A673 (cell line): ENCODE measurements around the gene CSPG4.

Source experiments
- EZH2 ChIP-seq: fragments of 200-600 bp; sonication (generic); IDR thresholded peaks from 2 replicates; pipeline ENCODE4 v1.6.1; 2017; ENCODE audit warnings: borderline replicate concordance, low read depth, mild to moderate bottlenecking, mixed read lengths, antibody characterized with exemption, low read length; ENCODE audit not compliant: poor library complexity, severe bottlenecking
- TF ChIP-seq, protein P1 (sequence below): fragments of 300-800, 200-600 bp; sonication (generic); conservative IDR thresholded peaks from 2 replicates; pipeline ENCODE4 v1.5.1; 2017; ENCODE audit warnings: low read depth, mild to moderate bottlenecking, antibody characterized with exemption, low read length, moderate library complexity, mixed read lengths

DNA sequence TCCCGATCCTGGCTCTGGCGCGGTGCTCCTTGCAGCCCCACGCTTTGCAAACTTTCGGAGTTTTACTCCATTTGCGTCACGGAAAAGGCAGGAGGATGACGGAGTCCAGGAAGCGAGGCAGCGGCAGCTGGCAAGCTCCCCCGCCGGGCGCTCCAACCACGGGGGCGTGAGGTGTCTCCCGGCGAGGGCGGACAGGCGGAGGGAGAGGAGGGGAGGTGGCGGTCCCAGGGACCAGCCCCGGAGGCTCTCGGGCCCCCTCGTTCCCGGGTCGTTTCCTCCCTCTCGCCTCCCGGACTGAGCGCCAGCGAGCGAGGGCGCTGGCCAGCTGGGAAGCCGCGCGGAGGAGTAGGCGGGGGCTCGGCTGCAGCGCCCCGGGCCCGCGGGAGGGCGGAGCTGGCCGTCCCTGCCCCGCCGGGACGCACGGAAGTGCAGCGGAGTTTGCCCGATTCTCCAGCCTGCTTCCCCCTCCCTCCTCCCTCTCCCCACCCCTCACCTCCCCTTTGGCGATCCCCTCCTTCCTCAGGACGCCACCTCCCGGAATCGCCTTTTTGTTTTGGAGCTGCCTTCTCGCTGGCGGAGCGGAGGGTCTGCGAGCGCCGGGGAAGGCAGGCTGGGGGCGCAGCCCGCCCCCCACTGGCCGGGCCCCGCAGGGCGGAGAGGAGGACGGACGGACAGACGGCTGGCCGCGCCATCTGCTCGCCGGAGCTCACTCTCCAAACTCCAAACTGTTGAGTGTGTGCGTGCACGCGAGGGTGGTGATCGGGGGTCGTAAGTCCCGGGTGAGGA lies 65.1 kb downstream of the CSPG4 start, which contains the start of gene SNX33:
- TF ChIP-seq, protein P1, sequence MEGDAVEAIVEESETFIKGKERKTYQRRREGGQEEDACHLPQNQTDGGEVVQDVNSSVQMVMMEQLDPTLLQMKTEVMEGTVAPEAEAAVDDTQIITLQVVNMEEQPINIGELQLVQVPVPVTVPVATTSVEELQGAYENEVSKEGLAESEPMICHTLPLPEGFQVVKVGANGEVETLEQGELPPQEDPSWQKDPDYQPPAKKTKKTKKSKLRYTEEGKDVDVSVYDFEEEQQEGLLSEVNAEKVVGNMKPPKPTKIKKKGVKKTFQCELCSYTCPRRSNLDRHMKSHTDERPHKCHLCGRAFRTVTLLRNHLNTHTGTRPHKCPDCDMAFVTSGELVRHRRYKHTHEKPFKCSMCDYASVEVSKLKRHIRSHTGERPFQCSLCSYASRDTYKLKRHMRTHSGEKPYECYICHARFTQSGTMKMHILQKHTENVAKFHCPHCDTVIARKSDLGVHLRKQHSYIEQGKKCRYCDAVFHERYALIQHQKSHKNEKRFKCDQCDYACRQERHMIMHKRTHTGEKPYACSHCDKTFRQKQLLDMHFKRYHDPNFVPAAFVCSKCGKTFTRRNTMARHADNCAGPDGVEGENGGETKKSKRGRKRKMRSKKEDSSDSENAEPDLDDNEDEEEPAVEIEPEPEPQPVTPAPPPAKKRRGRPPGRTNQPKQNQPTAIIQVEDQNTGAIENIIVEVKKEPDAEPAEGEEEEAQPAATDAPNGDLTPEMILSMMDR, result peak; percentile 66
- no peak for TF ChIP-seq EZH2
